ENCODE results near the gene MTHFSD.

The MTHFSD gene

DNA sequence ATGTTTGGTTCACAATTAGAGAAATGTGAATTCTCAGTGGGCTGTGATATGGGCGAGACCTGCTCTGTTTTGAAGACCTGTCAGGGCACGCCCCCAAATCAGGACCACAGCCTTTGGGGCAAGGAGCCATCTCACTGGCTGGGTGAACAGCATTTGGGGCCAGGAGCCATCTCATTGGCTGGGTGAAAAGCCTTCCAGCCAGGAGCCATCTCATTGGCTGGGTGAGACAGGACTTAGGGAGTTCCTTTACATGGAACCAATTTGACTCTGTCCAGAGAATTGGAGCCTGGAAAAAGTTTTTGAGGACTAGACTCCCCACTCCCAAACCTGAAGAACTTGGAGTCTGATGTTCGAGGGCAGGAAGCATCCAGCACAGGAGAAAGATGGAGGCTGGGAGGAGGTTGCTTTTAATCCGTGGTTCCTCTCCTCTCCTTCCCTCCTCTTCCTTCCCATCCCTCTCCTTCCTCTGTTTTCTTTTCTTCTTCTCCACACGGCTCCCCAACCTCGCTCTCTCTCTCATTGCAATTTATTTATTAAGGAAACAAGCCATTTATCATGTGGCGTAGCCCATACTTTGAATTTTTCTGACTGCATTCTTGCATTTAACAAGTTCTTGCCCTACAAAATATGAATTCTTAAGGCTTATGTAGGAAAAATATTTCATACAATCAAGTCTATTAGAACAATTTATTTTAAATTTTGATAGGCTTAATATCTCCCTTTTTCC, 43.0 kb upstream of the MTHFSD start:
- in situ Hi-C loops (cut with MboI; ENCODE audit: low pct_unique_long_range_greater_than_20kb, low sequenced_read_pairs, unreplicated experiment) = no loop called here
- TF ChIP-seq, protein P1, sequence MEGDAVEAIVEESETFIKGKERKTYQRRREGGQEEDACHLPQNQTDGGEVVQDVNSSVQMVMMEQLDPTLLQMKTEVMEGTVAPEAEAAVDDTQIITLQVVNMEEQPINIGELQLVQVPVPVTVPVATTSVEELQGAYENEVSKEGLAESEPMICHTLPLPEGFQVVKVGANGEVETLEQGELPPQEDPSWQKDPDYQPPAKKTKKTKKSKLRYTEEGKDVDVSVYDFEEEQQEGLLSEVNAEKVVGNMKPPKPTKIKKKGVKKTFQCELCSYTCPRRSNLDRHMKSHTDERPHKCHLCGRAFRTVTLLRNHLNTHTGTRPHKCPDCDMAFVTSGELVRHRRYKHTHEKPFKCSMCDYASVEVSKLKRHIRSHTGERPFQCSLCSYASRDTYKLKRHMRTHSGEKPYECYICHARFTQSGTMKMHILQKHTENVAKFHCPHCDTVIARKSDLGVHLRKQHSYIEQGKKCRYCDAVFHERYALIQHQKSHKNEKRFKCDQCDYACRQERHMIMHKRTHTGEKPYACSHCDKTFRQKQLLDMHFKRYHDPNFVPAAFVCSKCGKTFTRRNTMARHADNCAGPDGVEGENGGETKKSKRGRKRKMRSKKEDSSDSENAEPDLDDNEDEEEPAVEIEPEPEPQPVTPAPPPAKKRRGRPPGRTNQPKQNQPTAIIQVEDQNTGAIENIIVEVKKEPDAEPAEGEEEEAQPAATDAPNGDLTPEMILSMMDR (IDR thresholded peaks at IDR 0.05; ENCODE audit: extremely low read depth, insufficient read depth, missing control alignments) = no peak
- no peak for DNase-seq (ENCODE audit: low spot score)

DNA sequence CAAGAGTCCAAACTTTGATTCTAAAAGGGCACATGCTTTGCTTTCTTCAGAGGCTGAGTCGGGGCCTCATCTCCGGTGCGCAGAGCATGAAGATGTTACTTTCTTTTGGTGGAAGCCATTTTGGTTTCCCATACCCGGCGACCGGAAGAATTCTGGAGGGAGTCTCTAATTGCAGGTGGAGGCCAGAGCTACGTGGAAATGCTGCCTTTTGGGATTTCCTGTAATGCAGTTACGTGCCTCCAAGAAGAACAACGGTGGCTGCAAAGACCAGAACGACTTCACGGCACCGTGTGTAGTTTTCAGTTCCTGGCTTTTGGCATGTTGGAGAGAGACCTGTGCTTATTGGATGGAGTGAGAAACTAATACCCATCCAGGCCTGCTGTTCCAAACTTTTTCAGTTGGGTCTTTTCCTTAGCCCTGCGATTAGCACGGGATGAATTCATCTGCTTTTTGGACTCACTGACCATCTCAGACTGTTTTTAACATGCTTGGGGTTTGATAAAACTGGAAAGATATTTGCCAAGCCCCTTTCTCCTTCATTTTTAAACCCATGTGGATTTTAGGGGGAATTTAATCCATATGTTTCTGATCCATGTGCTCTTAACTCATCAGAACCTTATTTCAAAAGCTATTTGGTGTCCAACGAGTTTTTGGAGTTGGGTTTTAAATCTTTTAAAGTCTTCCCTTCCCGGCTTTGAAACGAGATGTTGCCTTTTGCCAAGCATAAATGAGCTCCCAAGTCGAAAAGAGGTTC, 42.3 kb upstream of the MTHFSD start:
- in situ Hi-C loops (cut with MboI; ENCODE audit: low pct_unique_long_range_greater_than_20kb, low sequenced_read_pairs, unreplicated experiment) = no loop called here
- TF ChIP-seq, protein P1 (IDR thresholded peaks at IDR 0.05; ENCODE audit: extremely low read depth, insufficient read depth, missing control alignments) = no peak
- no peak for DNase-seq (ENCODE audit: low spot score)

DNA sequence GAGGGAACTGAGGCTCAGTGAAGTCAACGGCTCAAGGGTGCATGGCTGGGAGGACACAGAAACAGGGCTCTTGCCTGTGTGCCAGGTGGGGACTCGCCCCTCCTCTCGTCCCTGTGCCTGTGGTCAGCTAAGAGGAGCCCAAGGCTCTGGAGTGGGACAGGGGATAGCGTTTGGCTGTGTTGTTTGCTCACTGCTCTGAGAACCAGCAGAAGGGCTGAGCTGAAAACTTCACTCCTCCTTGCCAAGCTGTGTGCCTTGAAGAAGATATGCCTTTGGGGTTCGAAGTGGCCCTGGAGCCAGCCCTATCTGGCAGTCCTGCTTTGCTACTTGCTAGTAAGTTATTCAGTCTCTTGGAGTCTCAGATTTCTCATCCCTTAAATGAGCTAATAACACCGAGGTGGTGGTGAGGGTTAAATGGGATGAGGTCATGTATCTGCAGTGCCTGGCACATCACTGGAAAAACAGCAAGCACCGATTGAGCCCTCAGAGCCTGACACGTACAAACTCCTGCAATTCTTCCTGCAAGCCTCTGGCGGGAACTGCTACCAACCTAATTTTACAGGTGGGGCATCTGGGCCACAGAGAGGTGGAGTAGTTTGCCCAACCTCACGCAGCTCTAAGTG, 41.1 kb upstream of the MTHFSD start:
- in situ Hi-C loops (cut with MboI; ENCODE audit: low pct_unique_long_range_greater_than_20kb, low sequenced_read_pairs, unreplicated experiment) = no loop called here
- no peak for DNase-seq (ENCODE audit: low spot score)
- TF ChIP-seq, protein P1 (IDR thresholded peaks at IDR 0.05; ENCODE audit: extremely low read depth, insufficient read depth, missing control alignments) = no peak

DNA sequence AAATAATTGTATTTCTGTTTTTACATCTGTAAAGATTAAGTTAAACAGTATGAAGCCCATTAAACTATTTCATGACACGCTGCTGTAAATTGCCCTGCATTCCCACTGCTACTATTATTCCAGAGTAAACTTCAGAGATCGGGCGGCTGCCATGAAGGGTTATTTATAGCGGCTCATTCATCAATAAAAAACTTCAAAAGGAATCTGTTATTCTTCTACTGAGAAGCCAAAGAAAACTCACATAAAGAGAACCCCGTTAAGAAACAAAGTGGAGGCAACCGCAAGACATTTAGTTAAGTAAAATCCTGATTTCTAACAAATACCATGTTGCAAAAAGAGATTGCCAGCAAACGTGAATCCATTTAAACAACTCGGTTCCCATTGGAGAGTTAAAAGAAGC, 39.7 kb upstream of the MTHFSD start:
- no peak for DNase-seq (ENCODE audit: low spot score)
- TF ChIP-seq, protein P1 (IDR thresholded peaks at IDR 0.05; ENCODE audit: extremely low read depth, insufficient read depth, missing control alignments) = no peak
- in situ Hi-C loops (cut with MboI; ENCODE audit: low pct_unique_long_range_greater_than_20kb, low sequenced_read_pairs, unreplicated experiment) = no loop called here

DNA sequence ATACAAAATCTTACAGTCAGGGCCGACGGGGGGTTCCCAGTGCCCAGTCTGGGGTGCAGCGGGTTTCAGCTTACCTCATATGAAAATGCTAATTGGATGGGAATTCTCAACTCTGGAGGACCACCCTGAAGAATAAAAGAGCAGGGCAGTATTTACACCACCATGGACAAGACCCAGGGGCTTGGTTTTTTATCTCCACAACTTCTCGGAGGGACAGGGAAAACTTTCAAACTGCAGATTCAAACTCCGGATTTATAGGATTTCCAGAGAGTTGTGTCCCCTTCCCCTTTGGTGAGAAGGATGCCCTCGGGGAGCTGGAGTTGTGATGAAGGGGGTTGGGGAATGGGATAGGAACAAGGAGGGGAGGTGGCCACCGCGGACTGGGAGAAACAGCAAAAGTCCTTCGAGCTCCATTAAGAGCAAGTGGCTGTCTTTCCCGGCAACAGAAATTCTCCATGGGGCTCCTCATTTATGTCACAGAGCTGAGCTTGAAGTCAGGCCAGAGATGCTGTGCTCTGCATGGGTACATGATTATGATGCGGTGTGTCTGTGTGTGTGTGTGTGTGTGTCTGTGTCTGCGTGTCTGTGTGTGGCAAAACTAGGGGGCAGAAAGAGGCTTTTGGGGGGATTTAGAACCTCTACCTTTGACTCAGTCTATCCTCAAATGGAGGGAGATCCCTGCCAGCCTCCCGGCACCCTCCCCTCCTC, 39.0 kb upstream of the MTHFSD start:
- no peak for DNase-seq (ENCODE audit: low spot score)
- TF ChIP-seq, protein P1 (IDR thresholded peaks at IDR 0.05; ENCODE audit: extremely low read depth, insufficient read depth, missing control alignments) = no peak
- in situ Hi-C loops (cut with MboI; ENCODE audit: low pct_unique_long_range_greater_than_20kb, low sequenced_read_pairs, unreplicated experiment) = no loop called here

DNA sequence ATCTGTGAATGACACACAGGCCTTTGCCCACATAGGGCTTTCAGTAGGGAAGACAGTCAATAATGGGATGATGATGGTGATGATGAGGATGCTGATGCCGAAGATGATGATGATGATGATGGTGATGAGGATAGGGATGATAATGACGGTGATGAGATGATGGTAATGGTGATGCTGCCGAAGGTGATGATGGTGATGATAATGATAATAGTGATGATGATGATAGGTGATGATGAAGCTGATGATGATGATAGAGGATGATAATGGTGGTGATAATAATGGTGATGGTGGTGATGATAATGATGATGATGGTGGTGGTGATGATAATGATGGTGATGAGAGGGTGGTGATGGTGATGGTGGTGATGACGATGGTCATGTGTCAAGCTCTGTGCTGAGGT, 36.2 kb upstream of the MTHFSD start:
- TF ChIP-seq, protein P1 (IDR thresholded peaks at IDR 0.05; ENCODE audit: extremely low read depth, insufficient read depth, missing control alignments) = no peak
- in situ Hi-C loops (cut with MboI; ENCODE audit: low pct_unique_long_range_greater_than_20kb, low sequenced_read_pairs, unreplicated experiment) = no loop called here

More for the DNA sequence above, 36.2 kb upstream of the MTHFSD start:
- no peak for DNase-seq (ENCODE audit: low spot score)

All from GM13977 (cell line).